22Rv1 (cell line): ENCODE measurements around the gene ASB16.
"Not testable (repeated sequence)": the region's sequence is repeated elsewhere in the genome, so short reads cannot be mapped to it uniquely, and the experiment has no call there.

Experiments
- H3K27ac ChIP-seq: fragments of 450-650 bp; 2 replicates; pipeline ENCODE4 v1.5.1; 2017
- CTCF ChIP-seq: fragments of 450-650 bp; IDR thresholded peaks from 2 replicates; pipeline ENCODE4 v1.5.1; 2017; ENCODE audit warnings: mild to moderate bottlenecking
- ZFX ChIP-seq: fragments of 450-650 bp; IDR thresholded peaks from 2 replicates; pipeline ENCODE4 v1.6.1; 2017; ENCODE audit warnings: antibody characterized with exemption, borderline replicate concordance

ASB16 gene

DNA sequence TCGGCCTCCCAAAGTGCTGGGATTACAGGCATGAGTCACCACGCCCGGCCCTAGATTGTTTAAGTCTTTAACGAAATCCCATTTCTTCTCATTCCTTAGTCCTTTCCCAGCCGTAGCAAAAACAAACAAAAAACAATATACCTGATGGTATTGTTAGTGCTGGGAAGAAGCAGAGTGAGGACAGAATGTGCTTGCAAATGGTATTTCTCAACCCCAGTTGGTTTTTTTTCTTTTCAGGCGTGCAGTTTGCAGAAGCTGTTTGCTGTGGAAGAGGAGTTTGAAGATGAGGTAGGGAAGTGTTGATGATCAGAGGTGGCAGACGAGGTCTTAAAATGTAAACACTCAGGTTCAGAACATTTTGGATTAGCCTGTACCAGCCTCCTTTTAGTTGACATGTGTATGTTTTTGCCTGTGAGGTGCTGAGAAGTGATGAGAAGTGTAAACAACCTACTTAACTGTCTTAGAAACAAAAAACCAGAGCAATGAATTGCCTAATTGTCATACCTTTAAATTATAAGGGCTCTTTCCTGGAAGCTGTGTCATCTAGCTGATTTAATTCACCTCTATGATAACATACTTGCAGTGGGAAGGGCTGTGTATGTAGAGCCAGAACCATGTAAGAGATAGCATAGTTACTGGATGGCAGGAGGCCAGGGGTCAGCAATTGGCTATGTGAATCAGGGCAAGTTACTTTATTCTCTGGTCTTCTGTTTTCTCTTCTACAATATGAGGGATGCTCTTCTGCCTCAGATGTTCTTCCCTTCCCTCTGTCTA lies 25.4 kb upstream of the ASB16 start:
- no peak overlapping the region for H3K27ac ChIP-seq
- TF ChIP-seq CTCF (no peak), ZFX (no peak)

- H3K27ac ChIP-seq: no peak overlapping the region
- TF ChIP-seq ZFX: no peak
- TF ChIP-seq CTCF: no peak
Observed at GRCh38 chr17:44146375-44147346, 23.8 kb upstream of the ASB16 start.

- no peak overlapping the region for H3K27ac ChIP-seq
- TF ChIP-seq ZFX: no peak
- TF ChIP-seq CTCF: no peak
Observed at GRCh38 chr17:44147812-44148211, 22.7 kb upstream of the ASB16 start.

- H3K27ac ChIP-seq: not testable (repeated sequence)
Observed at GRCh38 chr17:44149066-44149465, 21.4 kb upstream of the ASB16 start.

- TF ChIP-seq ZFX (no peak), CTCF (no peak)
- H3K27ac ChIP-seq: no peak overlapping the region
Observed at GRCh38 chr17:44149750-44150329, 20.7 kb upstream of the ASB16 start.

DNA sequence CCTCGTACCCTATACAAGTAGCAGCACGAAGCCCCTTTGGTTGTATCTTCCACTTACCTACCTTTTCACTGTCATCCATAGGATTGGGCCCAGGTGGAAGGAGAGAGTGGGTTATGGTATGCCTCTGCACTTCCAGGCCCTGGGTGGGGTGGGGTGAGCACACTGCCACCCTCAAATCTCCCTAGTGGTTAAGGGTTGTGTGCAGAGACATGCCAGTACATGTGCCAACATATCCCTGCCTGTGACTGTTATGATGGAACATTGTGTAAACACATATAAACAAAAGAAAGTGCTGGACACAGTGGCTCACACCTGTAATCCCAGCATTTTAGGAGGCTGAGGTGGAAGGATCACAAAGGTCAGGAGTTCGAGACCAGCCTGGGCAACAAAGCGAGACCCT lies 17.6 kb upstream of the ASB16 start:
- TF ChIP-seq CTCF (no peak), ZFX (no peak)
- H3K27ac ChIP-seq: no peak overlapping the region

DNA sequence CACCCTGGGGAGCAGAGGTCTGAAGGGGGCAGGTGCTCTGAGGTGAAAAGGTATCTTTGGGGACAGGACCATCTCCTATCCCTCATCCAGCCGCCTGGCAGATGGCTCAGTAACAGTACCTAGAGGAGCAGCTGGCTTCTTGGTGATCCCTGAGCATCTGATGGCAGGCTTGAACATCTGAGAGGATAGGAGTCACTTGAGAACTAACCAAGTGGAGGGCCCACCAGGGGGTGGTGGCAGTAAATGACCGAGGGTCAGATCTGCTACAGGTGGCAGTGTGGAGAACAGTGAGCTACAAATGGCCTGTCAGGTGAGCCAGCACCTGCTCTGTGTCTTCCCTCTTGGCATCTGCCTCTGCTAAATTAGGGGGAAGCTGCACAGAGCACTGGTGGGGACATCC lies 15.0 kb upstream of the ASB16 start:
- no peak overlapping the region for H3K27ac ChIP-seq
- TF ChIP-seq ZFX: no peak
- no peak for TF ChIP-seq CTCF
